Tibial nerve (tissue), 4 donors: ENCODE measurements around the gene CYTH3. TPM values are rescaled to one million over a fixed set of nuclear protein-coding genes. Genes with fewer than 3 reads are reported as not detected.
A peak's percentile ranks its signal among the peaks of the same experiment; 100 is the strongest.

ENCODE experiments used
- DNase-seq, 2 donors: peaks; one replicate each; pipeline ENCODE4 v3.0.0-alpha.2; 2019; ENCODE audit warnings: low spot score in 2 of 2
- H3K27ac ChIP-seq, 4 donors: fragments of 200-600 bp; sonication (generic) in 3 of 4; one replicate each; pipeline ENCODE4 v1.5.1; 2017 to 2019; ENCODE audit warnings: mild to moderate bottlenecking in 1 of 4
- H3K27me3 ChIP-seq, 2 donors: fragments of 200-600 bp; sonication (generic) in 1 of 2; one replicate each; pipeline versions ENCODE4 v1.5.1 to v1.6.0; 2017 to 2019
- H3K36me3 ChIP-seq, 3 donors: fragments of 200-600 bp; sonication (generic); one replicate each; pipeline ENCODE4 v1.5.1; 2018 to 2019
- H3K4me1 ChIP-seq, 4 donors: fragments of 200-600 bp; sonication (generic) in 3 of 4; one replicate each; pipeline ENCODE4 v1.5.1; 2017 to 2019
- H3K4me3 ChIP-seq, 4 donors: fragments of 200-600 bp; sonication (generic) in 3 of 4; one replicate each; pipeline ENCODE4 v1.5.1; 2017 to 2019; ENCODE audit warnings: mild to moderate bottlenecking in 1 of 4, moderate library complexity in 1 of 4
- H3K9me3 ChIP-seq, 4 donors: fragments of 200-600 bp; sonication (generic) in 3 of 4; one replicate each; pipeline ENCODE4 v1.5.1; 2017 to 2019
- CTCF ChIP-seq, 5 experiments: fragments of 200-600 bp in 3 of 5; fragments of 450-650 bp in 2 of 5; sonication (generic) in 3 of 5; IDR thresholded peaks; one replicate each; pipeline ENCODE4 v1.5.1; 2016 to 2019; ENCODE audit warnings: antibody characterized with exemption in 5 of 5, mild to moderate bottlenecking in 3 of 5, moderate library complexity in 2 of 5
- EP300 ChIP-seq, 2 donors: sonication (generic); formaldehyde crosslinking; IDR thresholded peaks; one replicate each; pipeline ENCODE4 v1.6.1; 2017; ENCODE audit warnings: antibody characterized with exemption in 2 of 2, mild to moderate bottlenecking in 1 of 2
- POLR2A ChIP-seq, 2 donors: fragments of 450-650 bp; IDR thresholded peaks; one replicate each; pipeline ENCODE4 v1.6.1; 2017; ENCODE audit warnings: antibody characterized with exemption in 2 of 2, mild to moderate bottlenecking in 2 of 2, moderate library complexity in 2 of 2
- WGBS, 2 donors: methylation state at CpG; one replicate each; pipeline ENCODE4 v1.1.5; 2018; 5-methylcytosine and 5-hydroxymethylcytosine counted together
- total RNA-seq, 4 donors: library from RNA; depleted of rRNA; stranded (reverse); fragments of >200 nt; gene quantifications; one replicate each; pipeline ENCODE4 v1.1.0, GENCODE V29; 2016

CYTH3 gene
- total RNA-seq, 4 donors from 2014 or later = 49.2 to 61.2 (median 53.2) TPM

- Histone ChIP-seq H3K27me3 (no peaks in the 10 kb centered on the region), H3K4me3 (no peak overlapping the region)
- TF ChIP-seq POLR2A (IDR thresholded peaks at IDR 0.05) (no peak), EP300 (IDR thresholded peaks at IDR 0.05) (peak in 1 of 2 donors; percentile 40)
Observed at GRCh38 chr7:6218329-6218728, 54.1 kb downstream of the CYTH3 start.

GRCh38 chr7:6212008-6212407 lies 60.4 kb downstream of the CYTH3 start:
- Histone ChIP-seq H3K9me3 (no peaks in the 10 kb centered on the region), H3K4me1 (peaks cover 0 to 28% (median 0%) of the 10 kb centered on the region in 4 donors), H3K27ac (no peak overlapping the region), H3K4me3 (no peak overlapping the region), H3K27me3 (no peaks in the 10 kb centered on the region), H3K36me3 (no peaks in the 10 kb centered on the region)
- WGBS, 2 donors = 96 to 99% methylated on average over 3 of the region's 3 CpGs
- TF ChIP-seq POLR2A (IDR thresholded peaks at IDR 0.05) (no peak), EP300 (IDR thresholded peaks at IDR 0.05) (no peak), CTCF (IDR thresholded peaks at IDR 0.05) (no peak)
- no peak for DNase-seq

More at GRCh38 chr7:6218329-6218728, 54.1 kb downstream of the CYTH3 start:
- H3K27ac ChIP-seq = peak overlapping the region in 2 of 4 donors; percentile 42 to 62
- H3K9me3 ChIP-seq = no peaks in the 10 kb centered on the region
- WGBS, 2 donors = 65 to 67% methylated on average over 3 of the region's 3 CpGs
- H3K4me1 ChIP-seq = peaks cover 0 to 44% (median 7%) of the 10 kb centered on the region in 4 donors
- H3K36me3 ChIP-seq = no peaks in the 10 kb centered on the region
- no peak for DNase-seq

GRCh38 chr7:6210621-6211372 lies 61.6 kb downstream of the CYTH3 start:
- H3K27me3 ChIP-seq = no peaks in the 10 kb centered on the region
- no peak overlapping the region for H3K27ac ChIP-seq
- no peak for DNase-seq
- TF ChIP-seq EP300 (IDR thresholded peaks at IDR 0.05) (no peak), POLR2A (IDR thresholded peaks at IDR 0.05) (no peak), CTCF (IDR thresholded peaks at IDR 0.05) (no peak)
- H3K36me3 ChIP-seq = no peaks in the 10 kb centered on the region
- 77 to 86% methylated on average over 7 of the region's 7 CpGs for WGBS, 2 donors
- H3K4me1 ChIP-seq = peaks cover 0 to 35% (median 0%) of the 10 kb centered on the region in 4 donors
- H3K9me3 ChIP-seq = no peaks in the 10 kb centered on the region
- no peak overlapping the region for H3K4me3 ChIP-seq

GRCh38 chr7:6209340-6209739 lies 63.1 kb downstream of the CYTH3 start:
- no peak for DNase-seq
- peaks cover 0 to 44% (median 2%) of the 10 kb centered on the region in 4 donors for H3K4me1 ChIP-seq
- 30 to 31% methylated on average over 6 of the region's 6 CpGs for WGBS, 2 donors
- no peaks in the 10 kb centered on the region for H3K36me3 ChIP-seq
- no peak overlapping the region for H3K4me3 ChIP-seq
- no peak overlapping the region for H3K27ac ChIP-seq
- no peaks in the 10 kb centered on the region for H3K9me3 ChIP-seq
- TF ChIP-seq EP300 (IDR thresholded peaks at IDR 0.05) (no peak), CTCF (IDR thresholded peaks at IDR 0.05) (no peak), POLR2A (IDR thresholded peaks at IDR 0.05) (no peak)
- no peaks in the 10 kb centered on the region for H3K27me3 ChIP-seq

- Histone ChIP-seq H3K4me1 (peaks cover 0 to 47% (median 2%) of the 10 kb centered on the region in 4 donors), H3K27me3 (no peaks in the 10 kb centered on the region)
Observed at GRCh38 chr7:6208573-6209328, 63.7 kb downstream of the CYTH3 start.

More at GRCh38 chr7:6208573-6209328, 63.7 kb downstream of the CYTH3 start:
- Histone ChIP-seq H3K36me3 (no peaks in the 10 kb centered on the region), H3K4me3 (no peak overlapping the region), H3K27ac (no peak overlapping the region), H3K9me3 (no peaks in the 10 kb centered on the region)
- 96 to 98% methylated on average over 5 of the region's 5 CpGs for WGBS, 2 donors
- no peak for TF ChIP-seq EP300 (IDR thresholded peaks at IDR 0.05)
- no peak for TF ChIP-seq CTCF (IDR thresholded peaks at IDR 0.05)
- no peak for TF ChIP-seq POLR2A (IDR thresholded peaks at IDR 0.05)
- DNase-seq = no peak
